ENCODE measurements around the gene CIAO2B.
A peak's percentile ranks its signal among the peaks of the same experiment; 100 is the strongest.
"Not testable (repeated sequence)": the region's sequence is repeated elsewhere in the genome, so short reads cannot be mapped to it uniquely, and the experiment has no call there.

The CIAO2B gene

DNA sequence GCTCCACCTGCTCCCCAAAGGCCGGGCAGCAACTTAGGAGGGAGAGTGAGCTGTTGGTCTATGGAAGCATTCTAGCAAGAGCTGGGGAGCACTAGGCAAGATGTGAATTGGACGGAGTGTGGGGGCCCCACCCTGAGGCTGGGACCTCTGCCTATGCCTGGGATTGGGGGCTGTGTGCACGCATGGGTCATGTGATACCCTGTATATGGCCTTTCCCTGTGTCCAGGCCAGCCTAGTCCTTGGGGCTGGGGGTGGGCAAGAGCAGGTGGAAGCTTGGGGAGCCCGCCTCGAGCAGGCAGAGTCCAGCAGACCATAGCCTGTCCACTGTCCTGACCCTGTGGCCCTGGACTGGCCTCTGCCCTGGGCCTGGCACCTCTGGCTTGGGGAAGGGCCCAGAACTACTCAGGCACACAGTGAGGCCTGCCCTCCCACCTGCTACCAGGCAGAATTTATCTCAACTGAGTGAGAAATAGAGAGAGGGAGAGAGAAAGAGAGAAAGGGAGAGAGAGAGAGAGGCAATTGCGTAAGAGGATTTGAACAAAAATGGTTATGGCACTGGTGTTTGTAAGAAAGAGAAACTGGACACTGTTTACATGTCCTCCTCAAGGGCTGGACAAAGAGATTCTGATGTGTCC lies 34.8 kb downstream of the CIAO2B start:
- intact Hi-C loops (cut with DNase I): no loop called here
- no peak for DNase-seq

- DNase-seq: no peak
- intact Hi-C loops (cut with DNase I): no loop called here
Measured at GRCh38 chr16:66898933-66899309, 35.3 kb downstream of the CIAO2B start.

DNA sequence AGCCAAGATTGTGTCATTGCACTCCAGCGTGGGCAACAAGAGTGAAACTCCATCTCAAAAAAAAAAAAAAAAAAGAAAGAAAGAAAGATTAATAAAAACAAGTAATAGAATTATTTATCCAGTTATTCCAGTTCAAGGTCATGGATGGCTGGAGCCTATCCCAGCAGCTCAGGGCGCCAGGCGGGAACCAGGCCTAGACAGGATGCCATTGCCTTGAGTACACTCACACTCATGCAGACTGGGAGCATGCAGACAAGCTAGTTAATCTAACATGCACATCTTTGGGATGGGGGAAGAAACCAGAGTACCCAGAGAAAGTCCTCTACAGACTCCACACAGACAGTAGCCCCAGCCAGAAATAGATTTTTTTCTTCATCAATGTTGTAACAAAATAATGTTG lies 36.0 kb downstream of the CIAO2B start:
- no peak for DNase-seq
- intact Hi-C loops (cut with DNase I): no loop called here

DNA sequence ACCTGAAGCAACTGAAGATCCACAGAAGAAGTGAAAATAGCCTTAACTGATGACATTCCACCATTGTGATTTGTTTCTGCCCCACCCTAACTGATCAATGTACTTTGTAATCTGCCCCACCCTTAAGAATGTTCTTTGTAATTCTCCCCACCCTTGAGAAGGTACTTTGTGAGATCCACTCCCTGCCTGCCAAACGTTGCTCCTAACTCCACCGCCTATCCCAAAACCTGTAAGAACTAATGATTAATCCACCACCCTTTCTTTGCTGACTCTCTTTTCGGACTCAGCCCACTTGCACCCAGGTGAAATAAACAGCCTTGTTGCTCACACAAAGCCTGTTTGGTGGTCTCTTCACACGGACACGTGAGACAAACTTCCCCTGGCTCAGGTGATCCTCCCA lies 37.5 kb downstream of the CIAO2B start:
- DNase-seq; intact Hi-C loops (cut with DNase I): not testable (repeated sequence)

GRCh38 chr16:66895999-66896398 lies 38.2 kb downstream of the CIAO2B start:
- intact Hi-C loops (cut with DNase I): no loop called here
- DNase-seq: no peak

- intact Hi-C loops (cut with DNase I): no loop called here
- DNase-seq: no peak
Measured at GRCh38 chr16:66895689-66895979, 38.6 kb downstream of the CIAO2B start.

- intact Hi-C loops (cut with DNase I): no loop called here
- DNase-seq: peak; percentile 34 to 86 (median 74)
Measured at GRCh38 chr16:66894948-66895688, 39.1 kb downstream of the CIAO2B start.

- no peak for DNase-seq
- intact Hi-C loops (cut with DNase I): no loop called here
Measured at GRCh38 chr16:66894055-66894454, 40.1 kb downstream of the CIAO2B start.

GRCh38 chr16:66891797-66892196 lies 42.4 kb downstream of the CIAO2B start:
- intact Hi-C loops (cut with DNase I): no loop called here

GRCh38 chr16:66891360-66891759 lies 42.8 kb downstream of the CIAO2B start:
- intact Hi-C loops (cut with DNase I): no loop called here
- no peak for DNase-seq

More at GRCh38 chr16:66891797-66892196, 42.4 kb downstream of the CIAO2B start:
- DNase-seq: no peak

DNA sequence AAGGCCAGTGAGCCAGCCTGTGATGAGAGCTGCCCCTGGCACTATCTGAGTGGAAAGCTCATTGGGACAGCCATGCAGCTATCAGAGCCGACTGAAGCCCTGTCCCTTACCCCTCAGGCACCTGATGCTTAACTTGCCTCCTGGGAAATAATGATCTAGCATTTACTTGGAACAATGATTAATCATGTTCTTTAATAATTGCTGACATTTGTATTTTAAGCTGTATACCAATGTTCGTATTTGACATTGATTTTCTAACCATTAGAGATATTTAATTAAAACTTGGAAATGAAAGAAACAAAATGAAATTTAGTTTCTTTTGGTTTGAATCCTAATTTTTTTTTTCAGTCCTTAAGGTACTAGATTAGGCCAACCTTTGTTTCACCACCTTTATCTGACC lies 43.4 kb downstream of the CIAO2B start:
- intact Hi-C loops (cut with DNase I): no loop called here
- DNase-seq: no peak

DNA sequence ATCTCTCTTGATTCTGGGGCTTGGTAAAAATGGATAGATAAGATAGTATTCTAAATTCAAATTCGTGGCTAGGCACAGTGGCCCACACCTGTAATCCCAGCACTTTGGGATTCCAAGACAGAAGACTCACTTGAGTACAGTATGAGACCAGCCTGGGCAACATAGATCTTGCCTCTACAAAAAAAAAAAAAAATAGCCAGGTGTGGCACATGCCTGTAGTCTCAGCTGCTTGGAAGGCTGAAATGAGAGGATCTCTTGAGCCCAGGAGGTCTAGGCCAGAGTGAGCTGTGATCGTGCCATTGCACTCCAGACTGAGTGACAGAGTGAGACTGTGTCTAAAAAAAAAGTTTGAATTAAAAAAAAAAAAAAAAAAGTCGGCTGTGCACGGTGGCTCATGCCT lies 44.6 kb downstream of the CIAO2B start:
- no peak for DNase-seq
- intact Hi-C loops (cut with DNase I): no loop called here

GRCh38 chr16:66888647-66889615 lies 45.3 kb downstream of the CIAO2B start:
- intact Hi-C loops (cut with DNase I): no loop called here
- no peak for DNase-seq

DNA sequence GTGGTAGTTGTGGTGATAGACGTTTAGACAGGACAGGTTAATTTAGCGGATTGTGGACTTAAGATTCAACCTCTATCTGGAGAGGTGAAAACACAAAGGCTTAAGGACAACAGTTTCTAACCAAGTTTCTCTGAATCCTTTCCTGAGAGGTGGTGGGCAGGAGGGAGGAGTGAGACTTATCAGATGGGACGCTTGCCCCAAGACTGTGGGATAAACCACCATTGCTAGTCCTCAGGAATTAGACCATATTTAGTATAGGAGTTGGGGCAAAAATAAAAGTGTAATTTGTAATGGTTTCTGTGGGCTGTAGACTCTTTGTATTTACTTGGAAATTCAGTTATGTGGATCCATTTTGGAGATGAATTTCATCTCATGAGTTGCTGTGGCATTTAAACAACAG lies 47.3 kb downstream of the CIAO2B start:
- intact Hi-C loops (cut with DNase I): no loop called here

DNA sequence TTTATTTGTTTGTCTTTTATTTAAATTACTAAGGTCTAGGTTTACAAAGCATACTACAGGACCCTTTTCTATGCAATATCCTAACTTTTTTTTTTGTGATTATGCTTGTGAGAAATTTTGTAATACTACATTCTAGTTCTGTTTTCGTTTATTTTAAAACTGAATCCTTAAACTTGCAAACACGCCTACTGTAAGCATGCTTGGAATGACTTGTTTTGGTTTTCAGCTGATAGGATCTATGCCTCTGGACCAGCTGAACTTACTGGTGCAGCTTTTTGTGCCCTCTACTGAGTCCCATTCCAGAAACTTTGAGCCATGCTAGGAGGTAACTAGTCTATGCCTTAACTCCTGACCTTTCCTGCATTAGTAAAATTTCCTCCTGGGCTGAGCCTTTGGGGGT lies 47.9 kb downstream of the CIAO2B start:
- intact Hi-C loops (cut with DNase I): no loop called here
- no peak for DNase-seq

More for the DNA sequence above, 47.3 kb downstream of the CIAO2B start:
- DNase-seq: no peak

GRCh38 chr16:66885491-66885890 lies 48.7 kb downstream of the CIAO2B start:
- DNase-seq: no peak
- intact Hi-C loops (cut with DNase I): no loop called here

GRCh38 chr16:66882702-66883101 lies 51.5 kb downstream of the CIAO2B start:
- no peak for DNase-seq
- intact Hi-C loops (cut with DNase I): no loop called here
